A549 (cell line): ENCODE data around the gene SHROOM2.

ENCODE experiments used
- EP300 ChIP-seq, 2 experiments: fragments of >200 bp; sonication (Bioruptor Twin); formaldehyde crosslinking; IDR thresholded peaks; 2 replicates in 1 of 2; 3 replicates in 1 of 2; pipeline ENCODE4 v1.6.1; 2016 to 2017
- ESRRA ChIP-seq: fragments of 150-350 bp; IDR thresholded peaks from 2 replicates; pipeline ENCODE4 v1.6.1; 2014; ENCODE audit warnings: mild to moderate bottlenecking, low read length, borderline replicate concordance
- GATA3 ChIP-seq: IDR thresholded peaks from 2 replicates; pipeline ENCODE4 v1.6.1; 2012; ENCODE audit warnings: borderline replicate concordance
- JUN ChIP-seq, 2 experiments: fragments of >200 bp; sonication (Bioruptor Twin); formaldehyde crosslinking; IDR thresholded peaks; 2 replicates in 1 of 2; 3 replicates in 1 of 2; pipeline ENCODE4 v1.6.1; 2016 to 2017
- POLR2A ChIP-seq: IDR thresholded peaks from 2 replicates; pipeline ENCODE4 v1.6.1; 2012; ENCODE audit warnings: mild to moderate bottlenecking, low read length
- ZFP36 ChIP-seq: fragments of 450-650 bp; IDR thresholded peaks from 2 replicates; pipeline ENCODE4 v1.6.1; 2014; ENCODE audit warnings: borderline replicate concordance; ENCODE audit not compliant: partially characterized antibody
- TF ChIP-seq, protein P1 (sequence below): IDR thresholded peaks from 2 replicates; pipeline ENCODE4 v1.6.1; 2012
- TF ChIP-seq, protein P2 (sequence below): IDR thresholded peaks from 2 replicates; pipeline ENCODE4 v1.6.1; 2012
- TF ChIP-seq, protein P3 (sequence below): fragments of >200 bp; sonication (Bioruptor Twin); formaldehyde crosslinking; IDR thresholded peaks from 3 replicates; pipeline ENCODE4 v1.5.1; 2016

DNA sequence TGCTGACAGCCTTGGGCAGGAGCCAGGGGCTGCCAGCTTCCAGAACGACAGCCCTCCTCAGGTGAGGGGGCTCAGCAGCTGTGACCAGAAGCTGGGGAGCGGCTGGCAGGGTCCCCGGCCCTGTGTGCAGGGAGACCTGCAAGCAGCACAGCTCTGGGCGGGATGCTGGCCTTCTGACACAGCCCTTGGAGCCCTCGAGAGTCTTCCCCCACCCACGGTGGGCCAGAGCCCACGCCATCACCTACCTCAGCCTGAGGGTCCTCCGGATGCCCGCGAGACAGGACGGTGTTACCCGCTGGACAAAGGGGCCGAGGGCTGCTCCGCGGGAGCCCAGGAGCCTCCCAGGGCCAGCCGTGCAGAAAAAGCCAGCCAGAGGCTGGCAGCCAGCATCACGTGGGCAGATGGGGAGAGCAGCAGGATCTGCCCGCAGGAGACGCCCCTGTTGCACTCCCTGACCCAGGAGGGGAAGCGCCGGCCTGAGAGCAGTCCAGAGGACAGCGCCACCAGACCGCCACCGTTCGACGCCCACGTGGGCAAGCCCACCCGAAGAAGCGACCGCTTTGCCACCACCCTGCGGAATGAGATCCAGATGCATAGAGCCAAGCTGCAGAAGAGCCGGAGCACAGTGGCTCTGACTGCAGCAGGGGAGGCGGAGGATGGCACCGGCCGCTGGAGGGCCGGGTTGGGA lies 109.1 kb downstream of the SHROOM2 start:
- TF ChIP-seq EP300 (IDR thresholded peaks at IDR 0.05) (no peak), GATA3 (no peak), ESRRA (no peak), POLR2A (no peak), JUN (IDR thresholded peaks at IDR 0.05) (no peak), ZFP36 (no peak)
- TF ChIP-seq, protein P1, sequence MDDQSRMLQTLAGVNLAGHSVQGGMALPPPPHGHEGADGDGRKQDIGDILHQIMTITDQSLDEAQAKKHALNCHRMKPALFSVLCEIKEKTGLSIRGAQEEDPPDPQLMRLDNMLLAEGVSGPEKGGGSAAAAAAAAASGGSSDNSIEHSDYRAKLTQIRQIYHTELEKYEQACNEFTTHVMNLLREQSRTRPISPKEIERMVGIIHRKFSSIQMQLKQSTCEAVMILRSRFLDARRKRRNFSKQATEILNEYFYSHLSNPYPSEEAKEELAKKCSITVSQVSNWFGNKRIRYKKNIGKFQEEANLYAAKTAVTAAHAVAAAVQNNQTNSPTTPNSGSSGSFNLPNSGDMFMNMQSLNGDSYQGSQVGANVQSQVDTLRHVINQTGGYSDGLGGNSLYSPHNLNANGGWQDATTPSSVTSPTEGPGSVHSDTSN, result no peak
- TF ChIP-seq, protein P2, sequence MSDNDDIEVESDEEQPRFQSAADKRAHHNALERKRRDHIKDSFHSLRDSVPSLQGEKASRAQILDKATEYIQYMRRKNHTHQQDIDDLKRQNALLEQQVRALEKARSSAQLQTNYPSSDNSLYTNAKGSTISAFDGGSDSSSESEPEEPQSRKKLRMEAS, result no peak
- TF ChIP-seq, protein P3, sequence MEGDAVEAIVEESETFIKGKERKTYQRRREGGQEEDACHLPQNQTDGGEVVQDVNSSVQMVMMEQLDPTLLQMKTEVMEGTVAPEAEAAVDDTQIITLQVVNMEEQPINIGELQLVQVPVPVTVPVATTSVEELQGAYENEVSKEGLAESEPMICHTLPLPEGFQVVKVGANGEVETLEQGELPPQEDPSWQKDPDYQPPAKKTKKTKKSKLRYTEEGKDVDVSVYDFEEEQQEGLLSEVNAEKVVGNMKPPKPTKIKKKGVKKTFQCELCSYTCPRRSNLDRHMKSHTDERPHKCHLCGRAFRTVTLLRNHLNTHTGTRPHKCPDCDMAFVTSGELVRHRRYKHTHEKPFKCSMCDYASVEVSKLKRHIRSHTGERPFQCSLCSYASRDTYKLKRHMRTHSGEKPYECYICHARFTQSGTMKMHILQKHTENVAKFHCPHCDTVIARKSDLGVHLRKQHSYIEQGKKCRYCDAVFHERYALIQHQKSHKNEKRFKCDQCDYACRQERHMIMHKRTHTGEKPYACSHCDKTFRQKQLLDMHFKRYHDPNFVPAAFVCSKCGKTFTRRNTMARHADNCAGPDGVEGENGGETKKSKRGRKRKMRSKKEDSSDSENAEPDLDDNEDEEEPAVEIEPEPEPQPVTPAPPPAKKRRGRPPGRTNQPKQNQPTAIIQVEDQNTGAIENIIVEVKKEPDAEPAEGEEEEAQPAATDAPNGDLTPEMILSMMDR, result no peak
